Activated CD4-positive, CD25-positive, alpha-beta regulatory T cell (primary cell): ENCODE data around the gene TICAM2.

Experiments used
- DNase-seq, 4 experiments: peaks; one replicate each; lab custom pipeline; 2025; lab: John Stamatoyannopoulos, UW

TICAM2 gene

DNA sequence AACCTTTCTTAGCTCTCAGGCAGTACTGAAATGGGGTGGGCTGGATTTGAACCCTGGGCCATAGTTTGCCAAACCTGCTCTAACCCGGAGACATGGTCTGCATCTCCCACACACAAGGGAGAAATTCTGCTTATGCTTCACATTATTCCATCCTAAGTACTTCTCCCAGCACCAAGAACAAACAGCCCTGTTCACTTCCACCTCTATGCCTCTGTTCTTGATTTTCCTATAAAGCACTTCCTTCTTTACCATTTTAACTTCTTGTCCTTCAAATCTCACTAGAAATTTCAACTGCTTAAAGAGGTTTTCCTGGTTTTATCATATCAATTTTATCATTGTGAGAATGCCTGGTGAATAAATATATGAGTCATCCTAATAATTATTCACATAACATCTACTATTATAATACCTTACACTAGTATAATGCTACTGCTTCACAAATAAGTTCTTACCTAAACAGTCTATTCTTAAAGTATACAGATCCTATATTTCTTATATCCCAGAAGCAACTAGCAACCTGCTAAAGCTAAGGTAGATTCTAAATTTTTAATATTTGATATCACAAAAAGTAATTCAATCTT, 70.4 kb downstream of the TICAM2 start:
- no peak for DNase-seq

DNA sequence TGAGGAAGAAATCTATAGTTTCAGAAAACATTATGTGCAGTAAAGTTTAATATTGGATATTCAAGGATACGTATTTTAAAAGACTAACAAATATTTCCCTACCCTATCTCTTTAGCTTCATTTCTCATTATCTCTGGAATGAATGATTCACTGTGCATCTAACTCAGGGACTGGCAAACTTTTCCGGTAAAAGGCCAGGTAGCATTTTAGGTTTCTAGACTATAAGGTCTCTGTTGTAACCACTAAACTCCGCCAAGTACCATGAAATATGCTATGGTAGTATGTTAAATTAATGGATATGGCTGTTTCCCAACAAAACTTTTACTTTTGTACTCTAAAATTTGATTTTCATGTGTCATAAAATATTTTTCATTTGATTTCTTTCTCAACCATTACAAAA, 70.9 kb downstream of the TICAM2 start:
- DNase-seq, result no peak

DNA sequence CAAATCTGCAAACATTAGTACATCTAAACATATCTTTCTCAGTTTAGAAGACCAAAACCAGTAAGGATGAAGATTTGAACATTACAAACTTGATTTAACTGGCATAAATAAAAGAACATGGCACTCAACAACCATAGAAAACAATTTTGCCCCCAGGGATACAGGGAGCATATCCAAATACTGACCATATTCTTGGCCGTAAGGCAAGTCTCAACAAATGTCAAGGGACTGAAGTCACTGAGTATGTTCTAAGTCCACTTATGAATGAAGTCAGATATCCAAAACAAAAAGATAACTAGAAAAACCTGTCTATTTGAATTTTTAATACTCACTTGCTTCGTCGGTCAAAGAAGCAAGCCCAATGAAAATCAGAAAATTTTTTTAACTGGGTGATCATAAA, 71.9 kb downstream of the TICAM2 start:
- no peak for DNase-seq
